HG02763 (cell line): ENCODE measurements around the gene EXOC4.

Source experiments
- ATAC-seq: cut with Tn5 transposase; IDR thresholded peaks from one replicate; pipeline ENCODE4 v1.9.1; 2021; ENCODE audit warnings: mild to moderate bottlenecking, moderate library complexity; ENCODE audit not compliant: unreplicated experiment

Gene EXOC4

DNA sequence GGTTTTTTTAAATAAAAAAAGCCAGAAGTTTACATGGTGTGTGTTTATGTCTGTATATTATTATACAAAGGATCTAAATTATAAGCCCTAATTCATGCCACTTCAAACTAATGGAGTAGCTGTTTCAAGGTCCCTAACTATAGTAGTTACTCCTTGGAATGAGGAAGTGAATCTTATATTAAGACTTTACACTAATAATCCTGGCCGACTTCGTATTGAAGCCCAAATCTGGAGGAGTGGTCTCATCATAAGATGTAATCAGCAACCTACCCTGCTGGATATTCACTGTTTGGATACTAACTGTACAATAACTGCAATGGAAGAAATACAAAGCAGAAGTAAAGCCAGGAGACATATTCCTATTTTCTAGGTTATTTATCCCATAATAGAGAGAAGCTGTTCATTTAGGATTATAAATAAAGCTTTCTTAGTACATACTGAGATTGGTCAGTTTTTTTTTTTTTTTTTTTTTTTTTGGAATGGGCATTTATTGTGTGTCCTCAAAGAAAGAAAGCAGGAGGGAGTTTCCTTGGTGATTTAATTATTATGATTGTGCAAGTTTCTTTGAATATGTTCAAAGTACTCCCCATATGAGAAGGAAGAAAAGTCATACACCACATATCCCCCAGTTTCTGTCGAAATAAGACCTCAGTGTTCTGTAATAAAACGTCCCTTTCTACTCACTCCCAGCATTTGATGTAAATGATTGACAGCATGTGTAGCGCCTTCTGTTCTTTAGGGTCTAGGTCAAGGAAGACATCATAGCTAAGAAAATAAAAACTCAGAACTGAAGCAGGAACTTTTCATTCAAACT is 397.8 kb downstream of the EXOC4 start:
- ATAC-seq: no peak

DNA sequence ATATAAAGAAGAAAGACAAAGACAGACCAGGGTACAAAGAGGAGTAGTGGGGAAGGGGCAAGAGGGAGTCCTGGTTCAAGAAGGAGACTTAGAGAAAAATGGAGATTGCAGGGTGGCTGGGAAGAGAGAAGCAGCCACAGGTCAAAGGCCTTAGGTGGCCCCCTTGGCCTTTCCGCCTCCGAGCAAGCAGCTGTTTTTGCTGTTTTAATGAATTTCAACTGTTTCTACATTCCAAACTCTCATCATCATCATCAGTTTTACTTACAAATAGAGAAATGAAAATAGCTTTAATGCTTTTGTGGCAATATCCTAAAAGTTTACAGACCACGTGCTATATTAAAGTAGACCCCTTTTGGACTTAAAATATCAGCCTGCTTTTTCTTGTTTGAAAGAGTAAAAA is 399.7 kb downstream of the EXOC4 start:
- no peak for ATAC-seq

DNA sequence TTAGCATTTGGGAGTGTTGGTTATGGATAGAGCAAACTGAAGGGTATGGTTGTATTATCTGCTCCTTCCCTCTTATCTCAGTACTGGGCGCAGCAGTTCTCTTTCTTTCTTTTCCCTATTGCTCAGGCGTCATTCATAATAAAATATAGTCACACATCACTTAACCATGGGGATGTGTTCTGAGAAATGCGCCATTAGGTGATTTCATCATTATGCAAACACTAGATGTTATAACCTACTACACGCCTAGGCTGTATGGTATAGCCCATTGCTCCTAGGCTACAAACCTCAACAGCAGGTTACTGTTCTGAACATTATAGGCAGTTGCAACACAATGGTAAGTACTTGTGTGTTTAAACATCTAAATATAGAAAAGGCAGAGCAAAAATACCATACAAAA is 401.7 kb downstream of the EXOC4 start:
- ATAC-seq: no peak

DNA sequence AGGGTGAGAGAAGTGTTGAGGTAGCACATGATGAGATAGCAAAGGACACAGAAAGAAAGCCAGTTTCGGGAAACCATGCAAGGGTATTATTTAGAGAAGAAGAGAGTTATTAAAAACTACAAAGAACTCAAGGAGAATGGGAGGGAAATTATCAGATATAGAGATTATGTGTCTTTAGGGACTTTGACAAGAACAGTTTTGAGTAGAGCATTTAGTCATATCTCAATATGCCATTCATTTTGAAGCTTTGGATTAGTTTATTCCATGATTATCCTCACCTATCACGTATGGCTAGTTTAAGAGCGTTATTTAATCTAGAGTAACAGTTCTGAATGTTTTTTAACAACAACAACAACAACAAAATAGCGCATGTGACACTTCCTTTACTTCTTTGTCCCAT is 409.4 kb downstream of the EXOC4 start:
- ATAC-seq: no peak

DNA sequence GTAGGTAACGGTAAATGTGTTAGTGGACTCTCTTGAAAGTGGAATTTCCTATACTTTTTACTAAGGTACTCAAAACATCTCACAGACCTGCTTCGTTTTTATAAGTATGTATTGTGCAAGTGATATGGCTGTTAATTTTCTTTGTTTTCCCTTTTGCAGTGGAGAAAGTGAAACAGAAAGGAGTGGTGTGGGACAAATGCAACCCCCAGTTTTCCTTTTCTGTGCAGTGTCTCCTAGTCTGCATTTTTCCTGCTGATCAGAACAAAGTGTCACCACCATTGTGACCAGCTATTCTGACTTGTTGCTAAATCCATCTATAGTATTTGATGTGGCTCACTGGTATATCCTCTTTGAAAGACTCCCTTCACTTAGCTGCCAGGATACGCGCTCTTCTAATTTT is 410.0 kb downstream of the EXOC4 start:
- ATAC-seq: no peak

DNA sequence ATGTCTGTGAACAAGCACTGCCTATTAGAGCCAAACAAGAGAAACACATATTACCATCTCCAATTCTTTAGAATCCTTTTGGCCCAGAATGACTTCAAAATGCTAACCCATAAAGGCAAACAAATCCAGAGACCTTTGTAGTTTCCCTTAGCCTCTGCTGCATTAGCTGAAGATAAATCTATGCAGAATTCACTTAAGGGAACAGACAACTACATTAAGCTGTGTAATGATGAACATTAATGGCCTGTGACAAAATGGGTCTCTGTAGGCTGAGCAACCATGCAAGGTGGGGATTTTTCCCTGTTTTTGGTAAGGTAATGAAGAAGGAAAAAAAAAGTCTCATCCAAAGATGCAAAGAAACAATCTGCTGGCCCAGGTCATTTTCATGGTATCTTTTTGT is 411.6 kb downstream of the EXOC4 start:
- no peak for ATAC-seq

DNA sequence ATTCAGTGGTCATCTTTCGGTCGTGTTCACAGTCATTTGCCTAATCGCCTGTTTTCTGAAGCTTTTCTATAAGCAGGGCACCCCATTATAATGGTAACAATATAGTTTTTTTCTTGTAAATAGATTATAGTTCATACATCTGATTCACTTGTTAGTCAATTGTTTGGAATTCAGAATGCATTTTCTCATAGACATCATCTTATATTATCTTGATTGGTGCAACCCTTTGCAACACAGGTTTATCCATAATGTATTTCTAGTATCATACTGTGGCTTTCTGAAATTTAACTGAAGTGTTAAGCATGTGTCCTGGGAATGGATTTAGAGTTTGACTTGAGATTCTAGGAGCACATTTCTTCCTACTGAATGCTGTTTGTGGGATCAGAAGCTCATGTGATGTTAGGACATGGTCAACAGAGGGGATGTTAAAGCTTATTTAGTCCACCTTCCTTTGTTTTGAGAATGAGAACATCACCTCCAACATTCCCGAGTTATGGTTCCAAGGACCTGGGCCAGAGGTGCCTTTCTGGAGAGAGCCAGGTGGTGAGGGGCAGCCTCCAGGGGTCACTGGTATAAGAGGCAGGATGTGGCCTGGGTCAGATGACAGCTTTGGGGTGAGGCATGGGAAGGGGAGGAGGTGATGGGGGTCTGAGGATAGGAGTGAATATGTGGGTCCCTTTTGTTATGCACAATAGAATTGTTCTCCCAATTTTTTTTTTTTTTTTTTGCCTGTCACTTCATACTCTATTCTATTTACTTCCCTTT is 415.6 kb downstream of the EXOC4 start:
- no peak for ATAC-seq

DNA sequence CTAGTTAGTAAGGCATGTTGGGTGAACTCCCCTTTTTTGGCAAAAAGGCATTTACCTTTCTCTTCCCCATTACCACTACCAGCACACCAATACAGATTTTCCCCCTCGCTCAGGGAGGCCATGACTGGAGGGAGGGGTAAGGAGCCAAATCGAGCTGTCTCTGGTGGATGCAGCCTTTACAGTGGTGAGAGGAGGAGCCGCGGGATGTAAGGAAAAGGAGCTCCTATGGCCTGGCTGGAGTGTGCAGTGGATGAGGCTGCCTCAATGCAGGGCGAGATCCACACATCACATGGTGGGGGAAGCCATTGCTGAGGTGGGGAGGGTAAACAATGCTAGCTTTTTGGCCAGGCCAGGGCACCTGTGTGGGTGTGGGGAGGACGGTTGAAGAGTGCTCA is 416.2 kb downstream of the EXOC4 start:
- ATAC-seq: no peak

DNA sequence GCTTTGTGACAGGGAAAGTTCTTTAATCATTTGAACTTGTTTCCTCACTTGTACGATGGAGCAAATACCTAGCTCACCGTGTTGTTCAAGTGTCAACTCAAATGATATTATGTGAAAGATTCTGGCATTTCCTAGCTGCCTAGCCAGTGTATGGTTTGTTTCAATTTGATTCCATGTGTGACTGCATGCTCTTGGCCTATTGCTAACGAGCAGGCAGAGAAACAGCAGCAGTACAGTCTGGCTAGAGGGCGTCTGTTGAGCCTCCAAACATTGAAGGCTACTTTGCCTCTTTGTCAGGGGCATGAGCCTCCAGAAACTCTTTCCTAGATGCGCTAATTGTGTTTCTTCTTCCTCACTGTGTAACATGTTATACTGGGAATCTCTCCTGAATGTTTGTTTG is 417.4 kb downstream of the EXOC4 start:
- no peak for ATAC-seq

DNA sequence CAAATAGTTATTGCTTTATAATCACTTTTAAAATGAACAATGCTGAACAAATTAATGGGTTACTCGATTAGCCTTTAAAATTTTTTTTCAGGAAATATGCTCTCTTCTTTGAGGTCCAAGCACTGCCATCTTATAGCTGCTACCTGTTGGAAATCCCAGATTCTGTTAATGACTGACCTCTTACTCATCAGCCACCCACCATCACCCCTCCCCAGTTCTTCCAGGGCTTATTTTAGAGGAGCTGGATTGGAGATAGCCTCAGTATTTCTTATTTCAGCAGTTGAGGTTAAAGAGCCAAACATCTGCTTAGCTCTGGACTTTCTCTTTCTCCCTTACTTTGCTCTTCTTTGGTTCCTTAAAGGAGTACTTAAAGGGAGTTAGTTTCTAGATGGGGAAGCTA is 420.0 kb downstream of the EXOC4 start:
- no peak for ATAC-seq

DNA sequence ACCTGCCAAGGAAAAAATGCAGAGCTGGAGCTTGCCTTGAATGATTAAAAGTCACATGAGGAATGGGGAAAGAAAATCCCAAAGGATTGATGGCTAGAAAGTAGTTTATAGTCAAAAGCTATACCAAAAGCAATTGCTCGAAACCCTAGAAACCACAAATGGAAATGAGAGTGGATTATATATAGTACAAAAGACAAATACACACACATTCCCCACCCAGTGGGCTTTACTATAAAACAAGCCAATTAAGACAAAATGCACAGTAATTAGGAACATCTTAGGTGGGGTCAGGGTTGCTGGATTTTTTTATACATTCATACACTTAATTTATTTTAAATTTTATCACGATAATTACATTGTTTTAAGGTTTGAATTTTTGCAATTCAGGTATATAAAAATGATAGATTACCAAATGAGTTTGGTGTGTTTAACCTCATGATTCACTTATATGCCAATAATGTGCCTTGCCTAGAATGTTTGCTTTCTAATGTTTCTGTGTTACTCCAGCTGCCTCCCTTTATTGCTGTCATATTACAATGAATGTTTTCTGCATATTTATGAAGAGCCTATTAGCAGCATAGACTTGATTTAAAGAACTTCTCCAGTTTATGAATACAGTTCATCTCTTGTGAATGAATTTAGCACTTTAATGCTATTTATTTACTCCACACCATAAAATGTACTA is 421.3 kb downstream of the EXOC4 start:
- no peak for ATAC-seq

DNA sequence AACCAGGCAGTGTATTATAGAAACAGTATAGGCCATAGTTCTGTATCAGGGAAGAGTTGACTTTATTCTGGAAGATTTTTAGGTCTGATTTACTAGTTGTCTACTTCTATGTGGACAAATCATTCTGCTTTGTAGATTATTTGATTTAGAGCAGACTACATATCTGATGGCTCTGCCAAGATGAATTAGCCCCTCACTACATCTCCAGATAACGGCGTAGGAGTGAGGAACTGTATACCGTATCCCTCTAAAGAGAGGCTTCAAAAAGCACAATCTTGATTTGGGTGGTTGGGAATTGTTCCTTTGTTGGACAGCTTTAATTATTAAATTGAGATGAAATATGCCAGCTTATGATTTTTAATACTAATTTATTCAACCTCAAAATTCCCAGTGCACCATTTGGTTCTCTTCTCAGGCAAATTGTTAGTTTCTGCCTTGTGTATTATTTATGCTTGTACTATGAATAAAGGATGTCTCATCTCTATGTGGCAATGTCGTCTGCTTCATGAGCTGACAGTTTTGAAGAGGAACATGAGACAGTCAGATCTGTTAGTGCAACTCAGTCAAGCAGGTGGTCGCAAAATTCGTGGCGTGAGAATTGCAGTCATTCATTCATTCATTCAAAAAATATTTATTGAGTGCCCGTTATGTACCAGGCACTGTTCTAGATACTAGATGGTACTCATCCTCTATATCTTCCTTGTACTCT is 422.8 kb downstream of the EXOC4 start:
- no peak for ATAC-seq

DNA sequence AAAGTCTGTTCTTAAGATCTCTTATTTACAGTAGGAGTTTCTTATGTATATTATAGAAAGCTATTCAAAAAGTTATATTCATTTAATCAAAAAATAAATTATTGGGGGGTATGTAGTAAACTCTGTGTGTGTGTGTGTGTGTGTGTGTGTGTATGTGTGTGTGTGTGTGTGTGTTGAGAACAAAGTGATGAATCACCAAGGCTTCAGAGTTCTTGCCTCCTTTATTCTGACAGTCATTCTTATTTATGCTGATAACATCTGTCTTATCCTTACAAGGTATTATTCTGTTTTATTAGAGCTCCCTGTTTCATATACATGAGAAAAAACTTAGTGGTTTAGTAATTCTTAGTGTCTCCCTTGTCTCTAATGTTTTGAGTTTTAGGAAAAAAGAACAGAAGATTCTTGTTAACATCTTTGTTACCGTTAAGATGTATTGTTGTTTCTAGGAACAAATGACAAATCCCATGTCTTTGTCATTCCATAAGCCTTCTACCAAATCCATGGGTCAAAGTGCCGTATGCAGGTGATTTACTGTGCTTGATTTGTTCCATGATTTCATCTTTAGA is 424.0 kb downstream of the EXOC4 start:
- no peak for ATAC-seq

DNA sequence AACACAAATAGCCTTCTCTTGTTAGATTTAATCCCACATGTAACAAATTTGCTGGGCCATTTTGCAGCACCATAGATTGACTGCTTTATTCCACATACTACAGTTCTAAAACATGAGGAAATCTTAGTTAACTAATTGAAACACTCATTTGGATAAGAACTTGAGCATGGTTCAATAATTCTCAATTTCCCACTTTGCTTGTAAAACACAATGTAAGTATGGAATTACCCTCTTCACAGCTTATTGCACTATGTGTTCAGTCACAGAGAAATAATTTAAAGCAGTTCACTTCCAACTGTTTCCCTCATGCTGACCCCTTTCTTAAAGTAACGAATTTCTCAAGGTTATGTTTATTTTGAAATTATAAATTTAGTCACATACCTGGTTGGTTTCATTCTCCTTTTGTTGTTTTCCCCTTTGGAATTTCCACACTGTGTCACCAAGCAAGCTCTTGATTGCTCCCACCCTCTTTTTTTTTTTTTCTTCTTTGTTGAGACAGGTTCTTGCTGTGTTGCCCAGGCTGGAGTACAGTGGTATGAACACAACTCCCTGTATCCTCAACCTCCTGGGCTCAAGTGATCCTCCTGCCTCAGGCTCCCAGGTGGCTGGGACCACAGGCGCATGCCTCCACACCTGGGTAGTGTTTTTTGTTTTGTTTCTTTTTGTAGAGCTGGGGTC is 425.4 kb downstream of the EXOC4 start:
- no peak for ATAC-seq

DNA sequence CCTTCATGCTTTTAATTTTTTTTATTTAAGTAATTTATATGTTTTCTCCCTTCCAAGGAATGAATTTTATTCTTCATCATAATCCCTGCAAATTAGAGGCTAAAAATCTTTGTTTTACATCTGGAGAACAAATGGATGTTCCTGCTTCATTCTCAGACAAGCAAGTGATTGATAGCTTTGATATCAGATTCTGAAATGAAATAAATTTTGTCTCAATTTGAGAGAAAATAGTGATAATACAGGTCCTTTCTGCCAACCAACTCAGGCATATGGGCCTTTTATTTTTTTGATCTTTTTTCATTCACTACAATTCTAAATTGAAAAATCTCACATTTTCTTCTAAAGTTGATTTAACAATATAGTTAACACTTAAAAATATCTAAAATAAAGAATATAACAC is 427.1 kb downstream of the EXOC4 start:
- no peak for ATAC-seq

DNA sequence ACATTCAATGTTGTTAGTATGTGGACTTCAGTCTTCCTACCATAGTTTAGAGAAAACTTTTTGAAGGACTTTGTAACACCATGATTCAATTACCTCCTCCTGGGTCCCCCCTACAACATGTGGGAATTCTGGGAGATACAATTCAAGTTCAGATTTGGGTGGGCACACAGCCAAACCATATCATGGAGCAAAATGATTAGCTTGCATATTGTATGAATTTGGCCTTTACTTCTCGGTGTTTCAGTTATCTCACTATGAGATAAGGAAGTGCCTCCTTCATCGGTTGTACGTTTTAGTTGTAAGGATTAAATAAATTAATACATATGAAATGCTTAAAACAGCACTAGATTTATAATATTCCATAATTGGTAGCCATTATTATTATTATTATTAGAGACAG is 428.7 kb downstream of the EXOC4 start:
- ATAC-seq: no peak

DNA sequence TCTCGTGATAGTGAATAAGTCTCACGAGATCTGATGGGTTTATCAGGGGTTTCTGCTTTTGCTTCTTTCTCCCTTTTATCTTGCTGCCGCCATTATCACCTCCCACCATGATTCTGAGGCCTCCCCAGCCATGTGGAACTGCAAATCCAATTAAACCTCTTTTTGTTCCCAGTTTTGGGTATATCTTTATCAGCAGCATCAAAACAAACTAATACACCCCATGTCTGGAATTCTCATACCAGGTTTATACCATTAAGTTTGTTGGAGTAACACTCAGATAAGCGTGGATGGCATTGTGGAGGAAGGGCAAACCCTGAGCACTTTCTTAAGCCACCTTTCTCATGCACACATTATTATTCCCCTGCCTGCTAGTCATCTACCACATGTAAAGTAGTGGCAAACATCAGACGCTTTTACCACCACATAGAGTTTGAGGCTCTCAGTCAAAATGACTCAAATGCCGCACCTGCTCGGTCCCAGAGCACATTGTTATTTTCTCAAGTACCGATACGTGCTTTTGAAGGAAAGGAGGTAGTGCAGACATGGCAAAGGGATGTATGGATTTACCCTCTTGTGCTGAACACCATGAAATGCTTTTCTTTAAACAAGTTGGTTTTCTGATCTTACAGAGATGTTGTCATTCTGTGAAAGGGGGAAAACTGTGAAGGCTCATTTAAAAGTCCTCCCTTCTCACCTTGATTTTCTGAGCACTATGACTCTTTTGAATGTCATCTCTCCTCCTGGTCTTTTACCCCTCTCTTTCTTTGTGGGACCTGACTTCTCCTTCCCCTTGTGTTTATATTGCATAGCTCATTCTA is 429.7 kb downstream of the EXOC4 start:
- ATAC-seq: no peak

DNA sequence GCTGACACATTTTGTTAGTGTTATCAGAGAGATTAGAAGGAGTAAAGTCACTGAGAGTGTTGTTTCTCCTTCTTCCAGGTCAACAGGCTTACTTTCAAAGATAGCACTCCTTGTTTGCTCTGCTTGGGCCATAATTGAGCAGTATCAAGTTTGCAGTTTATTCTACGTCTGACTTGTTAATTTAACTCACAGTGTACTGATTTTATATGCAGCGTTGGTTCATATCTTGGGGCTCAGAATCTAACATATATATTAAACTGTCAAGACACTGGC is 430.2 kb downstream of the EXOC4 start:
- ATAC-seq: no peak

DNA sequence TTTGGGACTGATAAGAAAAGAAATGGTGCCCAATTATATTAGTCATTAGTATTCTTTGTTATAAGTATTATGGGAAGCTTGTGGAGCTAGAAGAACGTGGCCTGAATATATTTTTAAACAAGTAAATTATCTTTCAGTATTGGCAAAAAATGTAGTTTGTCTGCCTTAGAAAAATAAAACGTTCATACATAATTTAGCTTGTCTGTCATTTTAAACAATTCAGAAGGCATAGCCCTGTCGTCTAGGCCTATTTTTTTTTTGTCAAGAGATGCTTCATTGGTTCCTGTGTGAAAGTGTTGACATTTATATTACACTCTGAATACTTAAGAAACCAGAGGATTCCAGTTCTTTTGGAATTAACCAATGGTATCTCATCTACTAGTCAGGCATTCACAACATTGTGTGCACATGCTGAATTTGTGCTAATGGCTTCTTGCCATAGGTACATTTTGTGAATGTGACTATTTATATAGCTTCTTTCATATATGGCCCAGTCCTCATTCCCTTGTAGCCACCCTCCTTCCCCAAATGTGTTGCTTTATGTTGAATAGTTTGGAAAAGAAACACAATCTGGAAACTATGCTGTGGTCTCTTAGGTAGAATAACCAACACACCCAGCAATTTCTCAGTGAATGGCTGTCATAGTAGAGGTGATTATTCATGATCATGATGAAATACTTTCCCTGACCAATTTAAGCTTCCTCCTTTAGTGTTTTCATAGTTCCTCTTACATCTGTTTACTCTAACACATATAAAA is 435.8 kb downstream of the EXOC4 start:
- ATAC-seq: no peak
